Dendritic cell treated with granulocyte-macrophage colony-stimulating factor and Interleukin-4, amounts not matched to agents 40 ng/mL and 50 ng/mL, for 4 days (primary cell): Measurements from ENCODE around the gene AOPEP.

ENCODE experiments used
- H3K27ac Mint-ChIP-seq: one replicate; pipeline ENCODE4 v1.8.0; 2022; ENCODE audit warnings: mild to moderate bottlenecking, mixed read lengths
- H3K27me3 Mint-ChIP-seq: one replicate; pipeline ENCODE4 v1.8.0; 2022; ENCODE audit warnings: mild to moderate bottlenecking, mixed read lengths
- H3K36me3 Mint-ChIP-seq: one replicate; pipeline ENCODE4 v1.8.0; 2022; ENCODE audit warnings: low read depth, mixed read lengths
- H3K4me1 Mint-ChIP-seq: one replicate; pipeline ENCODE4 v1.8.0; 2022; ENCODE audit warnings: low read depth, mixed read lengths
- H3K4me3 Mint-ChIP-seq: one replicate; pipeline ENCODE4 v1.8.0; 2022; ENCODE audit warnings: mild to moderate bottlenecking, moderate library complexity, mixed read lengths
- H3K9me3 Mint-ChIP-seq: one replicate; pipeline ENCODE4 v1.8.0; 2022; ENCODE audit warnings: mixed read lengths
- intact Hi-C: fragments of 100-400 bp; cut with micrococcal nuclease; formaldehyde crosslinking; loops from one replicate; pipeline ENCODE4 v1.15.0; 2022

AOPEP gene

DNA sequence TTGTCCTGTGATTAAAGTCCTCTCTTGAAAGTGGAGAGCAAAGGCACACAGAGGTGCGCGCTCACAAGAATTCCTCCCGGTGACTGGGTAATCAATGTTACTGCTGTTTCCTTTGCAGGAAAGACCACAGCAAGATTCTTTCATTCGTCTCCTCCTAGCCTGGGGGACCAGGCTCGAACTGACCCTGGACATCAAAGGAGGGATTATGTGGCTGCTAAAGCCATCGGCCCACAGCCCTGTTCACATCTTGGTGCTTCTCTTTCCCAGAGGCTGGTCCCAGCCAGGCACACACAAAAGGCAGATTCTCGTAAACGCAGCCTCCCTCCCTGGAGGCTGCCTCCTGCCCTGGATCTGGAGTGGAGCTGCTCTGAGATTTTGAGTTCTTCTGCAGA is 360.1 kb downstream of the AOPEP start:
- peaks cover 31% of the 10 kb centered on the region for H3K36me3 Mint-ChIP-seq
- no peaks in the 10 kb centered on the region for H3K9me3 Mint-ChIP-seq
- H3K4me3 Mint-ChIP-seq = no peak overlapping the region
- intact Hi-C loops = no loop called here
- peaks cover 3% of the 10 kb centered on the region for H3K27me3 Mint-ChIP-seq
- H3K27ac Mint-ChIP-seq = no peak overlapping the region
- H3K4me1 Mint-ChIP-seq = no peaks in the 10 kb centered on the region

DNA sequence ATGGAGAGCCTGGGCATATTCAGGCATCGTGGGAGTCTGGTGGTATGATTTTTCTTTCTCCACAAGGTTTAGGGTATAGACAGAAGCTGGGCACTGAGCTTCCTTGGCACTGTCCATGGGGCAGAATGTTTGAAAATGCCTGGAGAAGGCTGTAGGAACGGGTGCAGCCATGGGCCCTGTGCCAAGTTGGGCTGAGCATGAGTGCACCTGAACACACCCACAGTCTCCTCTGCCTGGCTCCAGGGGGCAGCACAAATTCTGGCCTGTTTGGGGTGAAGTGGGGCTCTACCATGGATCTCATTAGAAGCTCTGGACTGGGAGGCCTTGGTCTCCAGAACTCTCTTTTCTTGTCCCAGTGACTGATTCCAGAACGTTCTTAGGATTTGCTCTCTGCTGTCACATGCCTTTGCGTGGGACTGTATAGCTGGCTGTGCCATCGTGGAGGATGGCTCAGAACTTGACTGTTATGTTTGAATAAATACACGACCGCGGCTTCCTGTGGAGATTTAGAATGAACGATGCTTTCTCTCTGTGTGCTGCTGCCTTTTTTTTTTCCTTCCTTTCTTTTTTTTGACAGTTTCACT is 361.3 kb downstream of the AOPEP start:
- no peak overlapping the region for H3K27ac Mint-ChIP-seq
- no peaks in the 10 kb centered on the region for H3K9me3 Mint-ChIP-seq
- H3K27me3 Mint-ChIP-seq = peaks cover 10% of the 10 kb centered on the region
- intact Hi-C loops = no loop called here
- peaks cover 8% of the 10 kb centered on the region for H3K4me1 Mint-ChIP-seq
- H3K36me3 Mint-ChIP-seq = peaks cover 19% of the 10 kb centered on the region
- H3K4me3 Mint-ChIP-seq = no peak overlapping the region

DNA sequence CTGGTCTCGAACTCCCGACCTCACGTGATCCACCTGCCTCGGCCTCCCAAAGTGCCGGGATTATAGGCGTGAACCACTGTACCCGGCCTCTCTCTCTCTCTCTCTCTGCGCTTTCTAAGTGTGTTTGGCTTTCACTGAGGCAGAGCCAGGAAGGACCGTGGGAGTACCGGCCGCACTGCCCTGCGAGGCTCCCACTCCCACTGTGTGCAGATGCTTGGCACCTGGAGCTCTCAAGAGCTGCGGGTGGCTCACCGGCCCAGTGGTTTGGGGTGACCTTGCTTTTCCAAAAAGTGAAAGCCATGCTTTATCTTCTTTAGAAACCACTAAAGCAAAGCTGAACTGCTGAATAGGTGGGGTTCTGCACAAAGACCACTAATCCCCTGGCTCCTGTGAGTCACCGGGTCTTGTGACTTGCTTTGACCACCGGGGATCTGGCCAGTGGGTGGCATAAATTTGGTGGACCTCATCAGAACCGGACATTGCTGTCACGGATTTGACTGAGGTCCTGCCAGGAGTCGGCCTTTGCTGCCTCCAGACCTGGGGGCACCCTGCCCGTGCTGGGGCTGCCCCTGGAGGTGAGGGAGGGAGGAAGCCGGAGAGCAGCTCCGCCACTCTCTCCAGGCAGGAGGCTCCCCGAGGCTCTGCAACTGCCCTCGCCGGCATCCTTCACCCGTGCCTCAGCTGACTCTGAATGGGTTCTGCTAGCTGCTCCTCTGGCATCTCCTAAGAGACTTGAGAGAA is 362.1 kb downstream of the AOPEP start:
- H3K27me3 Mint-ChIP-seq = peaks cover 14% of the 10 kb centered on the region
- no peak overlapping the region for H3K4me3 Mint-ChIP-seq
- intact Hi-C loops = no loop called here
- peaks cover 9% of the 10 kb centered on the region for H3K4me1 Mint-ChIP-seq
- no peak overlapping the region for H3K27ac Mint-ChIP-seq
- H3K9me3 Mint-ChIP-seq = no peaks in the 10 kb centered on the region
- H3K36me3 Mint-ChIP-seq = peaks cover 11% of the 10 kb centered on the region

DNA sequence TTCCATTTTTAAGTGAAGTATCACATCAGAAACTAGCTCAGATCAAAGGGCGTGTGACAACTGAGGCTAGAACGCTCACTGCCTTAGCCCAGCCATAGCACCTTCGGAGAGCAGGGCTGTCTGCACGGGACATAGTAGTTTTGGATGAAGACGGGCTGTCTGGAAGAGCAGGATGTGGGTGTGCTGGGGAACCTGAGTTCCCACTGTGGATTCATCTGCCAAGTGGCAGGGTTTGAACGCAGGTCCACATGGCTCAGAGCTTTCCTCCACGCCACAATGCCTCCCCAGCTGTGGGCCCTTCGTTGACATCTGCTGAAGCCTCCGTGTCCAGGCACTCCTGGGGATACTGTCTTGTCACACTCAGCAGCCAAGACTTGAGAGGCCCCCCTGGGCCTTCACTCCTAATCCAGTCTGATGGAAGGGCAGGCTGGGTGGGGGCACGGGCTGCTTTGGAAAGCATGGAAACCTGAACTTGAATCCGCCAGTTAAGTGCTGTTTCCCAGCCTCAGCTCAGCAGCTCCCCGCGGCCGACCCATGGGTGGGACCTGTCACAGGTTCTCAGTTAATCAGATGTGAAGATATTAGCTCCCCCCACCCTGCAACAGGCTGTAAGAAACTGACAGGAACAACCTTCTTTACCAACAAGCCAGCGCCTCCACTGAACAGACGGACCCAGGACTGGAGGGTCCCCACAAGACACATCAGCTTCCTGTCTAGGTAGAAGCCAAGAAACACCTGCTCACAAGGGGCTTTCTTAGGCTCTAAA is 362.9 kb downstream of the AOPEP start:
- Mint-ChIP-seq H3K36me3 (peaks cover 11% of the 10 kb centered on the region), H3K4me3 (no peak overlapping the region), H3K4me1 (peaks cover 9% of the 10 kb centered on the region), H3K27ac (no peak overlapping the region), H3K9me3 (no peaks in the 10 kb centered on the region), H3K27me3 (peaks cover 14% of the 10 kb centered on the region)
- intact Hi-C loops = no loop called here

DNA sequence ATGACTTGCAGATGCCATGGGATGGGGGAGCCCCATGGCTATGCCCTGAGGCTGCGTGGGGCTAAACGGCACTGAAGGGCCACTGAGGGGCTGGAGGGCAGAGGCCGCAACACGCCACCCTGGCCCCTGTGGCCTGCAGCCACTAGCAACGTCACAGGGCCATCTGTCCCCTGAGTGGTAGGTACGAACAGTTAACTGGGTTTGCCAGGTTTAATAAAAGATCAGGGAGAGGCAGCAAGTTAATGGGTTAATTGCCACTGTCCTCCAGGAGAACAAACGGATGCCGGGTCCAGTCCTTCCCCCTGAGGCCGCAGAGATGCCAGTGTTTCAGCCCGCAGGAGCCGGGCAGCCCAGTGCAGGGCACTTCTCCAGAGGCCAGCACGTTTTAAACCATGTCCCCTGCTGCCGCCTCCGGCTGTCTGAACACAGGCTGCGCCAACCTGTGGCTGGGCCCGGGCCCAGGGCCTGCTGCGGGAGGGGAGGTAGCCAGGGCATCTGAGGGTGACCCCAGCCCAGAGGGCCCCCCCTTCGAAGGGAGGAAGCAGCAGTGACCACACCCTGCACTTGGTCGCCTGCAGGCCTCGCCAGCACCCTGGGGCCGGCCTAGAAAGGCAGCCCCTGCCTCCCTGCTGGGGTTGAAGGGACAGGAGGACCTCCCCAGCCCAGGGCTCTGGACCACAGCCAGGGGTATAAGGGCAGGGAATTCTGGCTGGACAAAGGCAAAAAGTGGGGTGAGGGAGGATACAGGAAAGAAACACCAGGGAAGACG is 363.7 kb downstream of the AOPEP start:
- Mint-ChIP-seq H3K4me1 (peaks cover 9% of the 10 kb centered on the region), H3K27ac (no peak overlapping the region), H3K36me3 (peaks cover 10% of the 10 kb centered on the region), H3K4me3 (no peak overlapping the region), H3K27me3 (peaks cover 20% of the 10 kb centered on the region), H3K9me3 (no peaks in the 10 kb centered on the region)
- intact Hi-C loops = no loop called here

DNA sequence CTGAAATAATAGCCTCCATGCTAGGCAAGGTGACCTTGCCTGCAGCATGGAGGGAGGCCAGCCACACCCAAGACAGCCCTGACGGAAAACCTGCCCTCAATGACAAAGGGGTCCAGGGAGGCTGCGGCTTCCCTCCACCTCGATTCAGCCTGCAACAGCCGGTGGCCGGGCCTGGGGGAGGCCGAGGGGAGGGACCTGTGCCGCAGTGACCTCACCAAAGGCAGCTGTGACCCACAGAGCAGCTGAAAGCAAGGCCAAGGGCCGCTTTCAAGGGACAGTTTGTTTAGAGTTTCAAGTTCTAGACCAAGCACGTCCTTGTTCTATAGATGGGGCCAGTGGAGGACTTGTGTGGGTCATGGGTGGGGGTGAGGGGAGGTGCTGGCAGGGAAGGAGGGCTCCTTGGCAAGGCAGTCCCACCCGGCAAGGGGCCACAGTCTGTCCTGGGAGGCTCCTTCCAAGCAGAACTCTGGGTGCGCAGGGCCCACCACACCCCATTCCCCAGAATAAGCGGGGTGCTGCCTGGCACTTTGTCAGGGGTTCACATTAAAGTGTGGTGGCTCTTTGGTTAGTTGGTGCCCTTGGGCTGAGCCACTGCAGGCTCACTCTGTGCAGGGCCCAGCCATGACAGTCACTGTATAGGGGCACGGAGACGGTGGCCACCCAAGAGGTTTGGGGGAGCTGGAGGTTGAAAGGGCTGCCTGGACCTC is 364.5 kb downstream of the AOPEP start:
- peaks cover 9% of the 10 kb centered on the region for H3K4me1 Mint-ChIP-seq
- no peak overlapping the region for H3K4me3 Mint-ChIP-seq
- no peaks in the 10 kb centered on the region for H3K9me3 Mint-ChIP-seq
- H3K27me3 Mint-ChIP-seq = peaks cover 23% of the 10 kb centered on the region
- H3K27ac Mint-ChIP-seq = no peak overlapping the region
- intact Hi-C loops = no loop called here
- H3K36me3 Mint-ChIP-seq = peaks cover 1% of the 10 kb centered on the region

DNA sequence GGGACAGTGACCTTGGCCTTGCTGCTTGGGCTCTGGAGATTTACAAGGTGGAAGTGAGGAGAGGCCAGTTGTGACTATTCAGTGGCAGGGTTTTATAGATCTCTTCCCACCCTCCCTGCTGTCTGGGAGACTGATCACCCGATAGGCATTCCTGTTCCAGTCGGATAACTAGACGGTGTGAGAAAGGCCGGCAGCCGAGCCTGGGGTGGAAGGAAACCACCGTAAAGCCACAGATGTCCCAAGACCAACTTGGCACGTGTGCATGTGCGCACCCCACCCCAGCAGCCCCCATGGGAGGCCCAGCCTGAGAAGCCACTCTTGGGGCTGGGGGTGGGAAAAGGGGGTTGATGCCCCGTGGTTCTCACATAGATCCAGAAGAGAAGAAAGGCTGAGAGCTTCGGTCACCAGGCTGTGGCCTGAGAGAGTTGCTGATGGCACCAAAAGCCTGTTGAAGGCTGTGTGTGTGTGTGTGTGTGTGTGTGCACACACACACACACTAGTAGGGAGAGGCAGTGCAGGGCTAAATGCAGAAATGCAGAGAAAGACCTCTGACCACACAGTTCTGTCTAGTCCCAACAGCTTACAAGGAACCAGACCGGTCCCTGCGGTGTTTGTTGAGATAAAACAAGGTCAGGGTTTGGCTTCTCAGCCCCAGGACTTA is 365.2 kb downstream of the AOPEP start:
- Mint-ChIP-seq H3K9me3 (no peaks in the 10 kb centered on the region), H3K36me3 (no peaks in the 10 kb centered on the region), H3K27me3 (peaks cover 23% of the 10 kb centered on the region), H3K4me1 (peaks cover 9% of the 10 kb centered on the region), H3K4me3 (no peak overlapping the region), H3K27ac (no peak overlapping the region)
- intact Hi-C loops = no loop called here

DNA sequence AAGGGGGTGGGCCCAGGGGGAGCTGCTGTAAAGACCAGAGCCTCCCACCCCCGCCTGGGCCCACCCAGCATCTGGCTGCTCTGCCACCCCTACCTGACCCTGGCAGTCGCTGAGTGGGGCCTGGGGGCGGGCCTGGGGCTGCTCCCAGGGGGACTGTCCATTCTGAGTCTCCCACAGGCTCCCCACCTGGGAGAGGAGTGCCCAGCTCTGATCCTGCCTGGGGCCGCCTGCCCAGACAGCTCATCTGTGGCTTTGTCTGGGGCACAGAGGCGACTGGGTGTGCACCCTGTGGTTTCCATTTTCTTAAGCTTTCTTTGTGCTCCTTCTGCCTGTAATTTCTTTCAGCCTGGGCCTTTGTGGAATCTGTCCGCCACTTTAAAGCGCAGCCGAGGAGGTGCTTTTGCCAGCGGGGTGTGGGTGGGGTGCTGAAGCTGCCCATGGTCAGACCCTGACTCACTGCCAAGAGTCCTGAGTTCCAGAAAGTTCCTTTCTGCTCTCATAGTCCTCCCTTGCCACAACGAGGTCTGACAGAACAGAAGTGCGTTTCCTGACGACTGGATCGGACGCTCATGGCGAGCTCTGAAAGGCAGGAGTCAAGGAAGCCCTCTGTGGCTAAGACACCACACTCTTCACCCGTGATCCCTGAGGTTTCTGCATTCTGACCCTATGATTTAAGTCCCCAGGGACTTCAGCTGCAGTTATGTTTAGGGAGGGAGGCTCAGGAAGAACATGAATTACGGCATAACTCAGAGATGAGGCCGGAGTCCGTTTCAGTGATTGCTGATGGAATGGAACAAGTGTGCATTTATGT is 366.0 kb downstream of the AOPEP start:
- H3K4me3 Mint-ChIP-seq = no peak overlapping the region
- H3K27ac Mint-ChIP-seq = no peak overlapping the region
- H3K4me1 Mint-ChIP-seq = peaks cover 9% of the 10 kb centered on the region
- H3K36me3 Mint-ChIP-seq = no peaks in the 10 kb centered on the region
- H3K9me3 Mint-ChIP-seq = no peaks in the 10 kb centered on the region
- intact Hi-C loops = no loop called here
- H3K27me3 Mint-ChIP-seq = peaks cover 23% of the 10 kb centered on the region

DNA sequence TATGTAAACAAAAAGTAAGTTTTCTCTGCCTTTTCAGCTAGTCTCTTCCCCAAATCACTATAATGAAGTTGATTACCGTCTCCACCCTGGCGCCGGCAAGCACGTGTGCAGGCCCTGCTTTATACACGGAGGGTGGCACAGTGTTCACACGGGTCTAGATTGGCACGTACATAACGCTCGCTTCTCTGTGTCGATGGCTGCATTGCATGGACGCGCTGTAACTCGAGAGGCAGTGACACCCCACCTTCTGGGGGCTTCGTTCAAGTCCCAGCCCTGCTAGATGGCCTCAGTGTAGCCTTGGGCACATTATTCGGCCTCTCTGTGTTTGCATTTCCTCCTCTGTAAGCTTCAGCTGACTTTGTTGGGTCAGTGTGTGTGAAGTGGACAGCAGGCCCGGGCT is 367.1 kb downstream of the AOPEP start:
- intact Hi-C loops = no loop called here
- Mint-ChIP-seq H3K27me3 (peaks cover 23% of the 10 kb centered on the region), H3K9me3 (no peaks in the 10 kb centered on the region), H3K4me3 (no peak overlapping the region), H3K4me1 (peaks cover 9% of the 10 kb centered on the region), H3K27ac (no peak overlapping the region), H3K36me3 (no peaks in the 10 kb centered on the region)

DNA sequence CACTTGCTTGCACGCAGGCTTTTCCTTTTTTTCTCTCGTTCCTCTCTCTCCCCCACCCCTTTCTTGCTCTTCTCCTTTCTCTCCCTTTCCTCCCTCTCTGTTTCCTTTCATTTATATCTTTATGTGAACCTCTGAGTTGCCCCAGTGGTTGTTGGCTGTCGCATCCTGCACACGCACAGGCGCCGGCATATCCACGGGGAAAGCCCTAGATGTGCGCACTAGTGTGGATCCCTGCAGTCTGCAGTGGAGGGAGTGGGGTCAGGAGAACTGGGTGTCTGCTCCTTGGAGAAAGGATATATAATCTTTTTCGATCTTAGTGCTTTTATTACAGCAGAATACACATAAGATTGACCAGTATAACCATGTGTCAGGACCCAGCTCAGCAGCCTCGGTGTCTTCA is 367.5 kb downstream of the AOPEP start:
- H3K27ac Mint-ChIP-seq = no peak overlapping the region
- H3K27me3 Mint-ChIP-seq = peaks cover 23% of the 10 kb centered on the region
- no peak overlapping the region for H3K4me3 Mint-ChIP-seq
- no peaks in the 10 kb centered on the region for H3K9me3 Mint-ChIP-seq
- intact Hi-C loops = no loop called here
- no peaks in the 10 kb centered on the region for H3K36me3 Mint-ChIP-seq
- H3K4me1 Mint-ChIP-seq = peaks cover 9% of the 10 kb centered on the region

DNA sequence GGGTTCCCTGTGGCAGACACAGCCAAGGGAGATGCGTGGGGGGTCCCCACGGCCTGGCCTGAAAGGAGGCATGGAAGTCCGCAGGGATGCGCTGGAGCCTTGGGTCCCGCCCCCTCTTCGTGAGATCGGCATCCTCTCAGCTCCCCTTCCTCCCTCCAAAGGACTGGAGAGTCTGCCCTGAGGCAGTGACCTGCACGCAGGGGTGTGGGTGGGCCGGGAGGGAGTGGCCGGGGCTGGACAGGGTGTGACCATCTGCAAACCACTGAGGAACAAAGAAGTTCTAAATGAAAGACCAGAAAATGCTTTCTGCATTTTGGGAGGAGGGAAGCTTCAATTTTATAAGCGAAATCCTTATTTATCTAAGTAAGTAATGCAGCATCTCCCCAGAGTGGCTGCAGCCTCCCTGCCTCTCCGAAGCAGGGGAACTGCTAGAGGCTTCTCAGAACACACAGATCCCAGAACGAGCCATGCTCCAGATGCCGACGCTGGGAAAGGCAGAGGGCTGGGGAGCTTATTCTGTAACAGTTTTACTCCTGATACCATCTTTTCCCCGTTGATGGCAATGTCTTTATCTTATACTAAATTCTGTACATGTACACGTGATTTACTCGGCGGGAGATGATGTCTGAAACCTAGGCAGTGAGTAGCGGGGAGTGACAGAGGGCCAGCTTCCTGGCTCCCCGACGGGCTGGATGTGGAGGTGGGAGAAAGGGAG is 369.3 kb downstream of the AOPEP start:
- intact Hi-C loops = no loop called here
- Mint-ChIP-seq H3K27ac (no peak overlapping the region), H3K4me1 (peaks cover 9% of the 10 kb centered on the region), H3K36me3 (no peaks in the 10 kb centered on the region), H3K4me3 (no peak overlapping the region), H3K27me3 (peaks cover 23% of the 10 kb centered on the region), H3K9me3 (no peaks in the 10 kb centered on the region)

DNA sequence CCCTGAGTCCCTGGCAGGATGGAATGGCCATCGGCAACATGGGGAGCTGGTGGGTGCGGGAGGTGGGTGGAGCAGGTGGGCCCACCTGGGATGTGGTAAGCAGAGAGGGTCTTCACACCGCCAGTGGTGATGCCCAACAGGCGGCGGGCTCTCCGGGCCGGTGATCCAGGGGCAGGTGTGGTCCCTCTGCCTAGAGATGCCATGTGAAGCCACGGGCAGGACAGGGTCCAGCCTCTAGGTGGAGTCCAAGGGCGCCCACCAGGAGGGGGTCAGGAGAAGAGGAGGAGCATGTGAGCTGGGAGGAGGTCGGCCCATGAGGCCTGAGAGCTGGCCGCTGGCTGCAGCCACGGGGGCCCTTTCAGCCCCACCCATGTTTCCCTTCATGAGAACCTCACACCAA is 369.9 kb downstream of the AOPEP start:
- Mint-ChIP-seq H3K36me3 (no peaks in the 10 kb centered on the region), H3K27me3 (peaks cover 21% of the 10 kb centered on the region), H3K4me1 (peaks cover 9% of the 10 kb centered on the region), H3K4me3 (no peak overlapping the region), H3K27ac (no peak overlapping the region), H3K9me3 (no peaks in the 10 kb centered on the region)
- intact Hi-C loops = no loop called here
